ENCODE results near the gene SLC25A38. TPM values are rescaled to one million over a fixed set of nuclear protein-coding genes. Genes with fewer than 3 reads are reported as not detected.

SLC25A38 gene
- total RNA-seq, 1 experiment from 2014 or later: 26.7 TPM

DNA sequence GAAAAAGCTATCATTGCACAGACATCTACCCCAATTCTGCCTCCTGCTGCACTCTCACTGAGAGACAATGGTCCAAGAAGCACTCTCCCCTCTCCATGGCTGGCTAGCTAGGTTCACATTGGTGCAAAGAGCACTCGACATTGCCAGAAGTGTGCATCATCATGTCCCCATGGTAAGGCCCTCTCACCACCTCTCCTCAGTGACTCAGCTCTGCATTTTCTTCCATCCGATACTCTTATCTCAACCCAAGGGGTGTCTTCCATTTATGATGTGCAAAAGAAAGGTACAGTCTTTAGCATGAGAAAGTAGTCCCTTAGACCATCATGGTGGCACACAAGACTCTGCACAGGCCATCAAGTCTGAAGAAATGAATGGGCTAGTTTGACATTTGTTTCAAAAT lies 37.4 kb downstream of the SLC25A38 start:
- H2AFZ ChIP-seq (ENCODE audit: low read depth, low read length, poor library complexity, severe bottlenecking): no peak overlapping the region
- H3K9ac ChIP-seq (ENCODE audit: low read length): no peak overlapping the region
- ATAC-seq (no peak), DNase-seq (ENCODE audit: low read depth, low spot score) (no peak)
- no peaks in the 10 kb centered on the region for H3K9me3 ChIP-seq (ENCODE audit: control insufficient read depth in 1 of 2, insufficient read depth in 1 of 2, low read depth in 1 of 2, low read length in 2 of 2)
- intact Hi-C loops (cut with micrococcal nuclease): no loop called here
- no peaks in the 10 kb centered on the region for H4K20me1 ChIP-seq (ENCODE audit: insufficient read depth)
- no peak overlapping the region for H3K4me3 ChIP-seq (replicated peaks in 1 of 2; ENCODE audit: low read depth in 1 of 2, low read length in 2 of 2)
- H3K27ac ChIP-seq (ENCODE audit: low read depth, low read length): no peak overlapping the region
- no TSS peak for BruUV-seq (replicated peaks)
- no peaks in the 10 kb centered on the region for H3K27me3 ChIP-seq (ENCODE audit: insufficient read depth, low read length)
- H3K4me2 ChIP-seq (ENCODE audit: low read length): no peak overlapping the region
- ChIA-PET CTCF (no interaction called here), POLR2A (no interaction called here), RAD21 (ENCODE audit: low non-redundant PET in 1 of 2, low total read pairs in 2 of 2, uncharacterized antibody in 2 of 2, unreplicated experiment in 2 of 2) (no interaction called here)
- H3K79me2 ChIP-seq (ENCODE audit: insufficient read depth, low read length): no peaks in the 10 kb centered on the region
- no peaks in the 10 kb centered on the region for H3K36me3 ChIP-seq (ENCODE audit: control insufficient read depth in 1 of 2, insufficient read depth in 2 of 2, low read length in 2 of 2)
- H3K9me2 ChIP-seq (ENCODE audit: insufficient read depth): no peaks in the 10 kb centered on the region
- peaks cover 0 to 5% of the 10 kb centered on the region in 2 experiments; a peak in 1 of 4 replicates for H3K4me1 ChIP-seq (ENCODE audit: control insufficient read depth in 1 of 2, insufficient read depth in 2 of 2, low read length in 2 of 2)
- TF ChIP-seq FOSL1 (IDR thresholded peaks at IDR 0.05; ENCODE audit: low read depth) (no peak), SIN3A (IDR thresholded peaks at IDR 0.05; ENCODE audit: low read depth) (no peak), EZH2 (IDR thresholded peaks at IDR 0.05) (no peak), ELF1 (IDR thresholded peaks at IDR 0.05; ENCODE audit: borderline replicate concordance, low read depth) (no peak), SRF (IDR thresholded peaks at IDR 0.05; ENCODE audit: low read depth) (no peak), EZH2phosphoT487 (IDR thresholded peaks at IDR 0.05; ENCODE audit: borderline replicate concordance) (no peak), TCF7L2 (IDR thresholded peaks at IDR 0.05; ENCODE audit: borderline replicate concordance, extremely low read depth, insufficient read depth, insufficient read length) (no peak), SP1 (IDR thresholded peaks at IDR 0.05; ENCODE audit: low read depth) (no peak), CEBPB (IDR thresholded peaks at IDR 0.05; ENCODE audit: low read depth) (no peak), CBX3 (IDR thresholded peaks at IDR 0.05; ENCODE audit: low read depth) (no peak), POLR2AphosphoS5 (IDR thresholded peaks at IDR 0.05; ENCODE audit: low read depth, low read length) (no peak), ZFX (IDR thresholded peaks at IDR 0.05) (no peak)
- TF ChIP-seq, protein P1, sequence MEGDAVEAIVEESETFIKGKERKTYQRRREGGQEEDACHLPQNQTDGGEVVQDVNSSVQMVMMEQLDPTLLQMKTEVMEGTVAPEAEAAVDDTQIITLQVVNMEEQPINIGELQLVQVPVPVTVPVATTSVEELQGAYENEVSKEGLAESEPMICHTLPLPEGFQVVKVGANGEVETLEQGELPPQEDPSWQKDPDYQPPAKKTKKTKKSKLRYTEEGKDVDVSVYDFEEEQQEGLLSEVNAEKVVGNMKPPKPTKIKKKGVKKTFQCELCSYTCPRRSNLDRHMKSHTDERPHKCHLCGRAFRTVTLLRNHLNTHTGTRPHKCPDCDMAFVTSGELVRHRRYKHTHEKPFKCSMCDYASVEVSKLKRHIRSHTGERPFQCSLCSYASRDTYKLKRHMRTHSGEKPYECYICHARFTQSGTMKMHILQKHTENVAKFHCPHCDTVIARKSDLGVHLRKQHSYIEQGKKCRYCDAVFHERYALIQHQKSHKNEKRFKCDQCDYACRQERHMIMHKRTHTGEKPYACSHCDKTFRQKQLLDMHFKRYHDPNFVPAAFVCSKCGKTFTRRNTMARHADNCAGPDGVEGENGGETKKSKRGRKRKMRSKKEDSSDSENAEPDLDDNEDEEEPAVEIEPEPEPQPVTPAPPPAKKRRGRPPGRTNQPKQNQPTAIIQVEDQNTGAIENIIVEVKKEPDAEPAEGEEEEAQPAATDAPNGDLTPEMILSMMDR (IDR thresholded peaks at IDR 0.05 in 2 of 3, conservative IDR thresholded peaks at IDR 0.05 in 1 of 3; ENCODE audit: borderline replicate concordance in 1 of 3, insufficient read depth in 1 of 3, low read depth in 2 of 3, low read length in 2 of 3): no peak
- TF ChIP-seq, protein P2, sequence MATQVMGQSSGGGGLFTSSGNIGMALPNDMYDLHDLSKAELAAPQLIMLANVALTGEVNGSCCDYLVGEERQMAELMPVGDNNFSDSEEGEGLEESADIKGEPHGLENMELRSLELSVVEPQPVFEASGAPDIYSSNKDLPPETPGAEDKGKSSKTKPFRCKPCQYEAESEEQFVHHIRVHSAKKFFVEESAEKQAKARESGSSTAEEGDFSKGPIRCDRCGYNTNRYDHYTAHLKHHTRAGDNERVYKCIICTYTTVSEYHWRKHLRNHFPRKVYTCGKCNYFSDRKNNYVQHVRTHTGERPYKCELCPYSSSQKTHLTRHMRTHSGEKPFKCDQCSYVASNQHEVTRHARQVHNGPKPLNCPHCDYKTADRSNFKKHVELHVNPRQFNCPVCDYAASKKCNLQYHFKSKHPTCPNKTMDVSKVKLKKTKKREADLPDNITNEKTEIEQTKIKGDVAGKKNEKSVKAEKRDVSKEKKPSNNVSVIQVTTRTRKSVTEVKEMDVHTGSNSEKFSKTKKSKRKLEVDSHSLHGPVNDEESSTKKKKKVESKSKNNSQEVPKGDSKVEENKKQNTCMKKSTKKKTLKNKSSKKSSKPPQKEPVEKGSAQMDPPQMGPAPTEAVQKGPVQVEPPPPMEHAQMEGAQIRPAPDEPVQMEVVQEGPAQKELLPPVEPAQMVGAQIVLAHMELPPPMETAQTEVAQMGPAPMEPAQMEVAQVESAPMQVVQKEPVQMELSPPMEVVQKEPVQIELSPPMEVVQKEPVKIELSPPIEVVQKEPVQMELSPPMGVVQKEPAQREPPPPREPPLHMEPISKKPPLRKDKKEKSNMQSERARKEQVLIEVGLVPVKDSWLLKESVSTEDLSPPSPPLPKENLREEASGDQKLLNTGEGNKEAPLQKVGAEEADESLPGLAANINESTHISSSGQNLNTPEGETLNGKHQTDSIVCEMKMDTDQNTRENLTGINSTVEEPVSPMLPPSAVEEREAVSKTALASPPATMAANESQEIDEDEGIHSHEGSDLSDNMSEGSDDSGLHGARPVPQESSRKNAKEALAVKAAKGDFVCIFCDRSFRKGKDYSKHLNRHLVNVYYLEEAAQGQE (IDR thresholded peaks at IDR 0.05; ENCODE audit: low read depth): no peak
- TF ChIP-seq, protein P3, sequence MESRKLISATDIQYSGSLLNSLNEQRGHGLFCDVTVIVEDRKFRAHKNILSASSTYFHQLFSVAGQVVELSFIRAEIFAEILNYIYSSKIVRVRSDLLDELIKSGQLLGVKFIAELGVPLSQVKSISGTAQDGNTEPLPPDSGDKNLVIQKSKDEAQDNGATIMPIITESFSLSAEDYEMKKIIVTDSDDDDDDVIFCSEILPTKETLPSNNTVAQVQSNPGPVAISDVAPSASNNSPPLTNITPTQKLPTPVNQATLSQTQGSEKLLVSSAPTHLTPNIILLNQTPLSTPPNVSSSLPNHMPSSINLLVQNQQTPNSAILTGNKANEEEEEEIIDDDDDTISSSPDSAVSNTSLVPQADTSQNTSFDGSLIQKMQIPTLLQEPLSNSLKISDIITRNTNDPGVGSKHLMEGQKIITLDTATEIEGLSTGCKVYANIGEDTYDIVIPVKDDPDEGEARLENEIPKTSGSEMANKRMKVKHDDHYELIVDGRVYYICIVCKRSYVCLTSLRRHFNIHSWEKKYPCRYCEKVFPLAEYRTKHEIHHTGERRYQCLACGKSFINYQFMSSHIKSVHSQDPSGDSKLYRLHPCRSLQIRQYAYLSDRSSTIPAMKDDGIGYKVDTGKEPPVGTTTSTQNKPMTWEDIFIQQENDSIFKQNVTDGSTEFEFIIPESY (IDR thresholded peaks at IDR 0.05; ENCODE audit: extremely low read depth, insufficient replicate concordance, low read length): no peak

Data from HCT116 (cell line).